Esophagus muscularis mucosa (tissue), 4 donors: ENCODE measurements around the gene FES. TPM values are rescaled to one million over a fixed set of nuclear protein-coding genes. Genes with fewer than 3 reads are reported as not detected.

Experiments
- DNase-seq: peaks from one replicate; pipeline ENCODE4 v3.0.0-alpha.2; 2017; ENCODE audit errors: extremely low spot score
- H3K27ac ChIP-seq, 4 donors: fragments of 200-600 bp; sonication (generic); replicated peaks in 1 of 4; 1 replicate in 3 of 4; 2 replicates in 1 of 4; pipeline ENCODE4 v1.5.1; 2016 to 2019; ENCODE audit warnings: mild to moderate bottlenecking in 1 of 4
- H3K27me3 ChIP-seq, 4 donors: fragments of 200-600 bp; sonication (generic); one replicate each; pipeline versions ENCODE4 v1.5.1 to v1.6.0; 2016 to 2019
- H3K36me3 ChIP-seq, 4 donors: fragments of 200-600 bp; sonication (generic); one replicate each; pipeline ENCODE4 v1.5.1; 2016 to 2019
- H3K4me1 ChIP-seq, 4 donors: fragments of 200-600 bp; sonication (generic); one replicate each; pipeline ENCODE4 v1.5.1; 2016 to 2019
- H3K4me3 ChIP-seq, 4 donors: fragments of 200-600 bp; sonication (generic); 1 replicate in 2 of 4; 2 replicates in 2 of 4; pipeline ENCODE4 v1.5.1; 2016 to 2019; ENCODE audit warnings: mild to moderate bottlenecking in 4 of 4, moderate library complexity in 1 of 4
- H3K9me3 ChIP-seq, 4 donors: fragments of 200-600 bp; sonication (generic); 1 replicate in 3 of 4; 2 replicates in 1 of 4; pipeline ENCODE4 v1.5.1; 2016 to 2019
- EP300 ChIP-seq: sonication (generic); formaldehyde crosslinking; IDR thresholded peaks from one replicate; pipeline ENCODE4 v1.6.1; 2017; ENCODE audit warnings: antibody characterized with exemption
- POLR2A ChIP-seq: fragments of 450-650 bp; IDR thresholded peaks from one replicate; pipeline ENCODE4 v1.6.1; 2017; ENCODE audit warnings: antibody characterized with exemption, moderate library complexity, mild to moderate bottlenecking, low read depth
- POLR2AphosphoS5 ChIP-seq, 2 donors: sonication (generic); formaldehyde crosslinking; IDR thresholded peaks; one replicate each; pipeline ENCODE4 v1.6.1; 2017; ENCODE audit warnings: antibody characterized with exemption in 2 of 2
- WGBS: methylation state at CpG from one replicate; pipeline ENCODE4 v1.1.5; 2018; 5-methylcytosine and 5-hydroxymethylcytosine counted together
- intact Hi-C: fragments of 100-400 bp; cut with DNase I; formaldehyde crosslinking; loops from one replicate; pipeline ENCODE4 v1.15.1; 2023
- total RNA-seq, 4 donors: library from RNA; depleted of rRNA; stranded (reverse); fragments of >200 nt; gene quantifications; one replicate each; pipeline versions ENCODE4 v1.1.0 to v1.2.1, GENCODE V29; 2016
- TF ChIP-seq, protein P1 (sequence below), 3 experiments: fragments of 200-600 bp in 2 of 3; fragments of 450-650 bp in 1 of 3; sonication (generic) in 2 of 3; IDR thresholded peaks; one replicate each; pipeline ENCODE4 v1.5.1; 2017 to 2019; ENCODE audit warnings: antibody characterized with exemption in 3 of 3, mild to moderate bottlenecking in 2 of 3, moderate library complexity in 1 of 3

The FES gene
- total RNA-seq, 4 donors from 2014 or later, result 26.1 to 41.9 (median 34.0) TPM

DNA sequence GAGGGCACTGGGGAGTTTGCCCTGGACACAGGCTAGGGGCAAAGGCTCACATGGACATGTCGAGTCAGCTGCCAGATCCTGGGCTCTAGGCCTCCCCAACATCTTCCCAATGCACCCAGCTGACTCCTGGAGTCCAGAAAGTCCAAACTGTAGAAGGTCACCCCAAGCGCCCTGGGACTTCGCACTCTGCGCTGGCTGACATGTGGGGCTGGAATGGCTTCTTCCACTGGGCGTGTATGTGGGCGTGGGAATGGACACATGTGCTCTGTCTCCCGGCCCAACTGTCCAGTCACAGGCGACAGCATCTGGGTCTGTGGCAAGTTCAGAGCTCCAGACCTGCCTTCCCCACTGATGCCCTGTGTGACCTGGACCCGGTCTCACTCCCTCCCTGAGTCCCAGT, 29.2 kb upstream of the FES start:
- DNase-seq, result no peak
- H3K27me3 ChIP-seq, result no peaks in the 10 kb centered on the region
- no peak overlapping the region for H3K27ac ChIP-seq
- WGBS, result 92% methylated on average over 7 of the region's 9 CpGs
- no peak overlapping the region for H3K4me3 ChIP-seq
- no peaks in the 10 kb centered on the region for H3K36me3 ChIP-seq
- TF ChIP-seq, protein P1, sequence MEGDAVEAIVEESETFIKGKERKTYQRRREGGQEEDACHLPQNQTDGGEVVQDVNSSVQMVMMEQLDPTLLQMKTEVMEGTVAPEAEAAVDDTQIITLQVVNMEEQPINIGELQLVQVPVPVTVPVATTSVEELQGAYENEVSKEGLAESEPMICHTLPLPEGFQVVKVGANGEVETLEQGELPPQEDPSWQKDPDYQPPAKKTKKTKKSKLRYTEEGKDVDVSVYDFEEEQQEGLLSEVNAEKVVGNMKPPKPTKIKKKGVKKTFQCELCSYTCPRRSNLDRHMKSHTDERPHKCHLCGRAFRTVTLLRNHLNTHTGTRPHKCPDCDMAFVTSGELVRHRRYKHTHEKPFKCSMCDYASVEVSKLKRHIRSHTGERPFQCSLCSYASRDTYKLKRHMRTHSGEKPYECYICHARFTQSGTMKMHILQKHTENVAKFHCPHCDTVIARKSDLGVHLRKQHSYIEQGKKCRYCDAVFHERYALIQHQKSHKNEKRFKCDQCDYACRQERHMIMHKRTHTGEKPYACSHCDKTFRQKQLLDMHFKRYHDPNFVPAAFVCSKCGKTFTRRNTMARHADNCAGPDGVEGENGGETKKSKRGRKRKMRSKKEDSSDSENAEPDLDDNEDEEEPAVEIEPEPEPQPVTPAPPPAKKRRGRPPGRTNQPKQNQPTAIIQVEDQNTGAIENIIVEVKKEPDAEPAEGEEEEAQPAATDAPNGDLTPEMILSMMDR (IDR thresholded peaks at IDR 0.05), result no peak
- no peak for TF ChIP-seq POLR2A
- TF ChIP-seq POLR2AphosphoS5 (IDR thresholded peaks at IDR 0.05), result no peak
- TF ChIP-seq EP300, result no peak
- intact Hi-C loops, result no loop called here
- H3K4me1 ChIP-seq, result no peaks in the 10 kb centered on the region
- H3K9me3 ChIP-seq, result no peaks in the 10 kb centered on the region

DNA sequence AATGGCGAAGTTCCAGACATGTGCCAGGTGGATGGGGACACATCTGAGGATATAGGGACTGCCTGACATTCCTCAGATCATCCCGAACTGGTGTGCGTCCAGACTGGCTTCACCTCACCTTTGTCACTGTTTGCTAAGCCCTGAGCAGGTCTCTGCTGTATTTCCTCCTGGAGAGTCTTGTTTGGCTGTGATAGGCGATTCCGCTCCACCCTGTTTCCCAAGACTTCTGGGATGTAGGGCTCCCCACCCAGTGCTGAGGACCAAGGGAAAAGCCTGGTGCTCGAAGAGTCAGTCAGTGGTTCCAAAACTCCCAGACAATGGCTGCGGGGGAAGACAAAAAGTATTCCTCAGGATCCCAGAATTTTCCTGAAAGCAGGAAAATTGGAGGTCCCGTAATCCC, 27.0 kb upstream of the FES start:
- TF ChIP-seq, protein P1 (IDR thresholded peaks at IDR 0.05), result no peak
- TF ChIP-seq POLR2AphosphoS5 (IDR thresholded peaks at IDR 0.05) (no peak), POLR2A (no peak), EP300 (no peak)
- intact Hi-C loops, result no loop called here
- H3K27ac ChIP-seq, result no peak overlapping the region
- H3K4me1 ChIP-seq, result no peaks in the 10 kb centered on the region
- WGBS, result 97% methylated on average over 8 of the region's 8 CpGs
- no peaks in the 10 kb centered on the region for H3K9me3 ChIP-seq
- H3K36me3 ChIP-seq, result no peaks in the 10 kb centered on the region
- H3K27me3 ChIP-seq, result no peaks in the 10 kb centered on the region
- no peak overlapping the region for H3K4me3 ChIP-seq
- DNase-seq, result no peak

DNA sequence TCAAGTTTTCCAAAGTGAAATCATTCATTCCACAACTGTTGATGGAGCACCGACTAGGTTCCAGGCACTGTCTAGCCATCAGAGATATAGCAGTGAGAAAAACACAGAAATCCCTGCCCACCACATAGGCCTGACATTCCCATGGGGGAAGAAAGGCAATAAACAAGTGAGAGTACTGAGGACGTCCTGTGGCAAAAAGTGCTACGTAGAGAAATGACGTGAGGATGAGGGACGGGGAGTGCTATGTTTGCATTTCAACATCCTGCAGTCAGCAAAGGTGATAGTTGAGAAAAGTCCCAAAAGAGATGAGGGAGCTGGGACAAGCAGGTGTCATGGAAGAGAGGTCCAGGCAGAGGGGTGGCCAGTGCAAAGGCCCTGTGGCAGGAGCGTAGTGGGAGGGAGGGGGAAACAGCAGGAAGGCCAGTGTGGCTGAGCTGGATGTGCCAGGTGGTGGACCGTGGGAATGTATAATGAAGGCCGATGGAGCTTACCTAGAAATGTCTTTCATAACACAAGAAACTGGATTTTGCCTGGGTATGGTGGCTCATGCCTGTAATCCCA, 26.3 kb upstream of the FES start:
- Histone ChIP-seq H3K4me1 (peaks cover 0 to 2% (median 0%) of the 10 kb centered on the region in 4 donors), H3K27me3 (no peaks in the 10 kb centered on the region), H3K27ac (no peak overlapping the region), H3K4me3 (no peak overlapping the region), H3K36me3 (no peaks in the 10 kb centered on the region), H3K9me3 (no peaks in the 10 kb centered on the region)
- DNase-seq, result no peak
- intact Hi-C loops, result no loop called here
- WGBS, result 89% methylated on average over 8 of the region's 8 CpGs
- no peak for TF ChIP-seq EP300
- TF ChIP-seq, protein P1 (IDR thresholded peaks at IDR 0.05), result no peak
- TF ChIP-seq POLR2AphosphoS5 (IDR thresholded peaks at IDR 0.05), result no peak
- no peak for TF ChIP-seq POLR2A

DNA sequence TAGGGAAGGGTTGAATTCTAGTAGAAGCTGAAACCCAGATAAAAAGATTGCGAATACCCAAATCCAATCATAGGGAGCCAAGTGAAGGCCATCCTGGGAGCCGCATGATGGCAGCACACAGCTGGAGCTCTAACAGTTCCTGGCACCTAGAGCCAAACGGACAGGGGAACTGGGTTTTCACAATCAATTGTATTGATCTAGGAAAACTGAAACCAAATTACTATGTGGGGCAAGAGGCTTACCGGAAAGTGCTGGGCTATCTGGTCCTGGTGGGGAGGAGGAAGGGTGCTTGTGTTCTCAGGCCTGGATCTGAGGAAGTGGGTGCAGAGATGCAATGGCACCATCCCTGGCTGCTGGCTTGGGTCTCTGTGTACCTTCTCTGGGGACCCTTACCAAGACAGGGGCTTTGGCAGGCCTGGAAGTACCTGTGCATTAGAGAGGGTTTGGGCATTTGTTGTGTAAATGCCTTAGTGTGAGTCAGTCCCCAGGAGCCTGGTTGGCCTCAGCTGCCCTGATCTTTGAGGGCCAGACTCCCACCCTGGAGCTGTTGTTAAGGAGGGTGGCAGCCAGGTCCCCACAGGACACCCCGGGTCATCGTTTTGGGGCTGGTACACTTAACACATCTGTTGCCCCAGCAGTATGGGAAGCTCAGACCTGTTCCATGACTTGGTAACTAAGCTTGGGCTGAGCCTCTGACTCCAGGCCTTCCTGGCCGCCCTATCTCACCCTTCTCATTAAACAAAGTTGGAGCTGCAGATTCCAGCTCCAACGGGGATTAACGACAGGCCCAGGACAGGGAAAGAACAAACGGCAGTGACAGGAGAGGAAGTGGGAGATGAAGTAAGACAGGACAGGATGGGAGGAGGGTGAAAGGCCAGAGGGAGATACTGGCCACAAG, 24.8 kb upstream of the FES start:
- Histone ChIP-seq H3K36me3 (no peaks in the 10 kb centered on the region), H3K4me1 (peaks cover 0 to 4% (median 0%) of the 10 kb centered on the region in 4 donors), H3K27me3 (no peaks in the 10 kb centered on the region), H3K4me3 (no peak overlapping the region), H3K9me3 (no peaks in the 10 kb centered on the region), H3K27ac (no peak overlapping the region)
- intact Hi-C loops, result no loop called here
- no peak for DNase-seq
- WGBS, result 58% methylated on average over 8 of the region's 10 CpGs
- TF ChIP-seq POLR2AphosphoS5 (IDR thresholded peaks at IDR 0.05) (no peak), POLR2A (no peak), EP300 (no peak)
- TF ChIP-seq, protein P1 (IDR thresholded peaks at IDR 0.05), result no peak
